ENCODE measurements around the gene ZNF629. TPM values are rescaled to one million over a fixed set of nuclear protein-coding genes. Genes with fewer than 3 reads are reported as not detected.

ZNF629 gene
- total RNA-seq = 8.6 and 8.7 TPM in 2 replicates

GRCh38 chr16:30786936-30787612, at the start of gene ZNF629:
ZNF629 (minus strand) TSS chr16:30787205; CDS start chr16:30784482, 2,723 bp downstream.

GRCh38 chr16:30761928-30762902, 24.8 kb downstream of the ZNF629 start, which contains the start of the genes CFAP119 and RNF40:
CFAP119 (minus strand) TSS chr16:30762062; CDS start chr16:30761748, 314 bp downstream.
RNF40 (plus strand) TSS chr16:30762322; CDS start chr16:30762546, 224 bp downstream.

GRCh38 chr16:30747799-30748633, 39.0 kb downstream of the ZNF629 start, which contains the start of gene PHKG2:
PHKG2 (plus strand) TSS chr16:30748425; CDS start chr16:30748821, 396 bp downstream.

Other genes with a start within 250 kb of the ZNF629 start
- gene ZNF764, start 228.8 kb downstream of the ZNF629 start, total RNA-seq = 2.8 and 3.0 TPM in 2 replicates
- gene ZNF688, start 215.5 kb downstream of the ZNF629 start, total RNA-seq = 10.4 and 17.3 TPM in 2 replicates
- 5.9 and 7.2 TPM in 2 replicates for gene ZNF785, start 201.5 kb downstream of the ZNF629 start, total RNA-seq
- 4.0 and 4.2 TPM in 2 replicates for gene ZNF689, start 176.8 kb downstream of the ZNF629 start, total RNA-seq
- gene PRR14, start 136.2 kb downstream of the ZNF629 start, total RNA-seq = 6.2 and 6.8 TPM in 2 replicates
- gene FBRS, start 128.8 kb downstream of the ZNF629 start, total RNA-seq = 18.0 and 19.3 TPM in 2 replicates
- gene SRCAP, start 88.0 kb downstream of the ZNF629 start, total RNA-seq = 20.9 and 24.3 TPM in 2 replicates
- 14.5 and 16.9 TPM in 2 replicates for gene PHKG2, start 38.8 kb downstream of the ZNF629 start, total RNA-seq
- gene CFAP119, start 25.1 kb downstream of the ZNF629 start, total RNA-seq = 2.7 and 2.9 TPM in 2 replicates
- gene RNF40, start 24.9 kb downstream of the ZNF629 start, total RNA-seq = 62.4 and 68.3 TPM in 2 replicates
- 44.0 and 51.7 TPM in 2 replicates for gene BCL7C, start 106.9 kb upstream of the ZNF629 start, total RNA-seq
- gene CTF1, start 109.4 kb upstream of the ZNF629 start, total RNA-seq = 0.81 and 0.92 TPM in 2 replicates
- gene FBXL19, start 136.4 kb upstream of the ZNF629 start, total RNA-seq = 12.9 and 13.2 TPM in 2 replicates
- gene ORAI3, start 161.9 kb upstream of the ZNF629 start, total RNA-seq = 31.3 and 38.6 TPM in 2 replicates
- 1.7 and 3.4 TPM in 2 replicates for gene SETD1A, start 170.5 kb upstream of the ZNF629 start, total RNA-seq
- gene HSD3B7, start 198.0 kb upstream of the ZNF629 start, total RNA-seq = 25.8 and 27.6 TPM in 2 replicates
- 0.25 and 0.40 TPM in 2 replicates for gene STX1B, start 223.4 kb upstream of the ZNF629 start, total RNA-seq
- gene STX4, start 246.4 kb upstream of the ZNF629 start, total RNA-seq = 25.3 and 29.5 TPM in 2 replicates

Data from aortic smooth muscle cell (primary cell).